ENCODE results near the gene CPLANE2.

- TF ChIP-seq POLR2AphosphoS5 (IDR thresholded peaks at IDR 0.05) (no peak), EP300 (IDR thresholded peaks at IDR 0.05) (no peak), POLR2A (IDR thresholded peaks at IDR 0.05) (no peak)
- TF ChIP-seq, protein P1, sequence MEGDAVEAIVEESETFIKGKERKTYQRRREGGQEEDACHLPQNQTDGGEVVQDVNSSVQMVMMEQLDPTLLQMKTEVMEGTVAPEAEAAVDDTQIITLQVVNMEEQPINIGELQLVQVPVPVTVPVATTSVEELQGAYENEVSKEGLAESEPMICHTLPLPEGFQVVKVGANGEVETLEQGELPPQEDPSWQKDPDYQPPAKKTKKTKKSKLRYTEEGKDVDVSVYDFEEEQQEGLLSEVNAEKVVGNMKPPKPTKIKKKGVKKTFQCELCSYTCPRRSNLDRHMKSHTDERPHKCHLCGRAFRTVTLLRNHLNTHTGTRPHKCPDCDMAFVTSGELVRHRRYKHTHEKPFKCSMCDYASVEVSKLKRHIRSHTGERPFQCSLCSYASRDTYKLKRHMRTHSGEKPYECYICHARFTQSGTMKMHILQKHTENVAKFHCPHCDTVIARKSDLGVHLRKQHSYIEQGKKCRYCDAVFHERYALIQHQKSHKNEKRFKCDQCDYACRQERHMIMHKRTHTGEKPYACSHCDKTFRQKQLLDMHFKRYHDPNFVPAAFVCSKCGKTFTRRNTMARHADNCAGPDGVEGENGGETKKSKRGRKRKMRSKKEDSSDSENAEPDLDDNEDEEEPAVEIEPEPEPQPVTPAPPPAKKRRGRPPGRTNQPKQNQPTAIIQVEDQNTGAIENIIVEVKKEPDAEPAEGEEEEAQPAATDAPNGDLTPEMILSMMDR (IDR thresholded peaks at IDR 0.05): no peak
These were observed 25.1 kb upstream of the CPLANE2 start for GRCh38 chr1:16262067-16262466.

Data from upper lobe of left lung (tissue), 4 donors.